PFSK-1 (cell line): Measurements from ENCODE around the gene NTM.

Experiments used
- POLR2AphosphoS5 ChIP-seq: IDR thresholded peaks from 2 replicates; pipeline ENCODE4 v1.6.1; 2012; ENCODE audit warnings: low read depth, mild to moderate bottlenecking, control low read depth, low read length, moderate library complexity
- TAF1 ChIP-seq: IDR thresholded peaks from 2 replicates; pipeline ENCODE4 v1.6.1; 2012; ENCODE audit warnings: low read length, control low read depth, borderline replicate concordance; ENCODE audit not compliant: insufficient read depth
- TF ChIP-seq, protein P1 (sequence below), 2 experiments: IDR thresholded peaks; 2 replicates each; pipeline versions ENCODE4 v1.6.1 to v1.8.0; 2011 to 2012; ENCODE audit warnings: low read depth in 2 of 2, low read length in 2 of 2, control low read depth in 1 of 2, inconsistent platforms in 1 of 2, mild to moderate bottlenecking in 1 of 2, moderate library complexity in 1 of 2; ENCODE audit not compliant: insufficient read depth in 1 of 2

- TF ChIP-seq TAF1 (no peak), POLR2AphosphoS5 (no peak)
- TF ChIP-seq, protein P1, sequence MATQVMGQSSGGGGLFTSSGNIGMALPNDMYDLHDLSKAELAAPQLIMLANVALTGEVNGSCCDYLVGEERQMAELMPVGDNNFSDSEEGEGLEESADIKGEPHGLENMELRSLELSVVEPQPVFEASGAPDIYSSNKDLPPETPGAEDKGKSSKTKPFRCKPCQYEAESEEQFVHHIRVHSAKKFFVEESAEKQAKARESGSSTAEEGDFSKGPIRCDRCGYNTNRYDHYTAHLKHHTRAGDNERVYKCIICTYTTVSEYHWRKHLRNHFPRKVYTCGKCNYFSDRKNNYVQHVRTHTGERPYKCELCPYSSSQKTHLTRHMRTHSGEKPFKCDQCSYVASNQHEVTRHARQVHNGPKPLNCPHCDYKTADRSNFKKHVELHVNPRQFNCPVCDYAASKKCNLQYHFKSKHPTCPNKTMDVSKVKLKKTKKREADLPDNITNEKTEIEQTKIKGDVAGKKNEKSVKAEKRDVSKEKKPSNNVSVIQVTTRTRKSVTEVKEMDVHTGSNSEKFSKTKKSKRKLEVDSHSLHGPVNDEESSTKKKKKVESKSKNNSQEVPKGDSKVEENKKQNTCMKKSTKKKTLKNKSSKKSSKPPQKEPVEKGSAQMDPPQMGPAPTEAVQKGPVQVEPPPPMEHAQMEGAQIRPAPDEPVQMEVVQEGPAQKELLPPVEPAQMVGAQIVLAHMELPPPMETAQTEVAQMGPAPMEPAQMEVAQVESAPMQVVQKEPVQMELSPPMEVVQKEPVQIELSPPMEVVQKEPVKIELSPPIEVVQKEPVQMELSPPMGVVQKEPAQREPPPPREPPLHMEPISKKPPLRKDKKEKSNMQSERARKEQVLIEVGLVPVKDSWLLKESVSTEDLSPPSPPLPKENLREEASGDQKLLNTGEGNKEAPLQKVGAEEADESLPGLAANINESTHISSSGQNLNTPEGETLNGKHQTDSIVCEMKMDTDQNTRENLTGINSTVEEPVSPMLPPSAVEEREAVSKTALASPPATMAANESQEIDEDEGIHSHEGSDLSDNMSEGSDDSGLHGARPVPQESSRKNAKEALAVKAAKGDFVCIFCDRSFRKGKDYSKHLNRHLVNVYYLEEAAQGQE (IDR thresholded peaks at IDR 0.05; ENCODE audit: insufficient read depth in 1 of 2, low read depth in 2 of 2, low read length in 2 of 2), result no peak
Observed at GRCh38 chr11:131413217-131413616, 42.8 kb downstream of the NTM start.
